ENCODE data around the gene JAG2. TPM values are rescaled to one million over a fixed set of nuclear protein-coding genes. Genes with fewer than 3 reads are reported as not detected.

Gene JAG2
- total and polyA plus RNA-seq, 12 donors = 0.83 to 16.2 (median 4.0) TPM

DNA sequence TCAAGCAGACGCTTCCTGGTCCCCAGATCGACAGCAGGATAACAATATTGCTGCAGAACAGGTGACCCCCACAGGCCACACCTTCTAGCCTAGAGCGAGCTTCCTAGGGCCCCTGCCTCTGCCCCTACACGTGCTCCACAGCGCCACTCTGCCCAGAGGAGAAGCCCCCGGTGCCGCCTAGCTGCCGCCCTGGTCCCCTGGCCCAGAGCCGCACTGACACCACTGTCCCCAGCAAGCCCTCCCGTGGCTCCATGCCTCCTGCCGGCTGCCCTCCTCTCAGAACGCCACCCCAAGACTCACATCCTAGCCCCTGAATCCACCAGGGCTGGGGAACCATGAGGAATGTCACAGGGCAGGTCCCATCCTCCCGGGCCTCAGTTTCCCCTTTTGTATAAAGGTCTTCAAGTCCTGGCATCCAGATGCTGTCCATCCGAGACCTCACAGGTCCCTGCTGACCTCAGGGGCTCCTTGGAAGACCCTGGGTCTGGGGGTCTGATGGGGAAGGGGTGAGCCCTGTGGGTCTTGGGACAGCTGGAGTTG is 31.0 kb downstream of the JAG2 start:
- Histone ChIP-seq H3K27me3 (peaks cover 5% of the 10 kb centered on the region), H3K4me1 (replicated peaks in 1 of 2) (no peaks in the 10 kb centered on the region), H3K9me3 (replicated peaks in 1 of 3) (peaks cover 0 to 6% (median 0%) of the 10 kb centered on the region in 3 donors), H3K4me3 (no peak overlapping the region), H3K36me3 (replicated peaks in 1 of 2) (no peaks in the 10 kb centered on the region), H3K27ac (no peak overlapping the region)
- 77 to 86% (median 82%) methylated on average over 12 to 14 of the region's 14 CpGs for WGBS, 4 donors
- DNase-seq = no peak
- TF ChIP-seq, protein P1, sequence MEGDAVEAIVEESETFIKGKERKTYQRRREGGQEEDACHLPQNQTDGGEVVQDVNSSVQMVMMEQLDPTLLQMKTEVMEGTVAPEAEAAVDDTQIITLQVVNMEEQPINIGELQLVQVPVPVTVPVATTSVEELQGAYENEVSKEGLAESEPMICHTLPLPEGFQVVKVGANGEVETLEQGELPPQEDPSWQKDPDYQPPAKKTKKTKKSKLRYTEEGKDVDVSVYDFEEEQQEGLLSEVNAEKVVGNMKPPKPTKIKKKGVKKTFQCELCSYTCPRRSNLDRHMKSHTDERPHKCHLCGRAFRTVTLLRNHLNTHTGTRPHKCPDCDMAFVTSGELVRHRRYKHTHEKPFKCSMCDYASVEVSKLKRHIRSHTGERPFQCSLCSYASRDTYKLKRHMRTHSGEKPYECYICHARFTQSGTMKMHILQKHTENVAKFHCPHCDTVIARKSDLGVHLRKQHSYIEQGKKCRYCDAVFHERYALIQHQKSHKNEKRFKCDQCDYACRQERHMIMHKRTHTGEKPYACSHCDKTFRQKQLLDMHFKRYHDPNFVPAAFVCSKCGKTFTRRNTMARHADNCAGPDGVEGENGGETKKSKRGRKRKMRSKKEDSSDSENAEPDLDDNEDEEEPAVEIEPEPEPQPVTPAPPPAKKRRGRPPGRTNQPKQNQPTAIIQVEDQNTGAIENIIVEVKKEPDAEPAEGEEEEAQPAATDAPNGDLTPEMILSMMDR (IDR thresholded peaks at IDR 0.05) = no peak
- no peak for TF ChIP-seq POLR2A (IDR thresholded peaks at IDR 0.05)
- intact Hi-C loops (cut with DNase I) = no loop called here

DNA sequence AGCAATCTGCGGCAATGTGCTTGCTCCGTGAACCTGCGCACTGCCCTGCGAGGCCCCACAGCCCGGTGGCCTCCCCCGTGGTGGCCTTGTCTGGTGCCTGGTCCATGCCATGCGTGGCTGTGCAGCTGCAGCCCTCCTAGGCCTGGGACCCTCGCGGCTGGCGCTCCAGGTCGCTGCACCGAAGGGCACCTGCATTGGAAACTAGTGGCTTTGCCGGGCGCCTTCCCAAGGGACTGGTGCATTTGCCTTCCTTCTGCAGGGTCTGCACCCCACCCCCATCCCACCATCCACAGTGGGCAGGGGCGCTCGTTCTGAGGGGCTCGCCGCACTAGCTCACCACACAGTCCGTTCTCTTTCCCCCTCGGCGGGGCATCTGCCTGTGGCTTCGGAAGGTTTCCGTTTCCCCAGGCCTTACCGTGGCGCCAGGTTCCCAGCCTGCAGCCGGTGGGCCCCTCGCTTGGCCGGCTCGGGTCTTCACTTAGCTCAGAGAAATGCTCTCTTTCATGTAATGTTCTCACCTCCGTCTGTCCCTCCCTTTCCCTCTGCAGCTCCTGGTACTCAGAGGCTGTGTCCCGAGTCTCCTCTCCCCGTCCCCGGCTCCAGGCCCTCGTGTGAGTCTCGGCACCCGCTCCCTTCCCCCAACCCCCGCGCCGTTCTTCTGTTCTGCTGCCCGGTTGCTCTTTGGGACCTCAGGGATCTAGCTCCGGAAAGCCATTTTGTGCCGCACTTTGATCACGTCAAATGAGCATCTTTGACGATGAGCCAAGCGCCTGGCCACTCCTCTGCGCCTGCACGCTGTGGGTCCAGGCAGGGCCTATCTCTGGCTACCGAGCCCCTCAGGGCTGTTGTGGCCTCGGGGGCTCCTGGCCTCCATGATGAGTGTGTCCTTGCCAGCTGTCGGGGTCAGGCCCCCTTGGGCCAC is 31.9 kb downstream of the JAG2 start:
- Histone ChIP-seq H3K4me1 (replicated peaks in 1 of 2) (no peaks in the 10 kb centered on the region), H3K36me3 (replicated peaks in 1 of 2) (no peaks in the 10 kb centered on the region), H3K4me3 (no peak overlapping the region), H3K9me3 (replicated peaks in 1 of 3) (peaks cover 0 to 6% (median 0%) of the 10 kb centered on the region in 3 donors), H3K27me3 (peaks cover 5% of the 10 kb centered on the region), H3K27ac (no peak overlapping the region)
- DNase-seq = peak in 1 of 7 donors; percentile 5
- no peak for TF ChIP-seq POLR2A (IDR thresholded peaks at IDR 0.05)
- TF ChIP-seq, protein P1 (IDR thresholded peaks at IDR 0.05) = no peak
- 74 to 79% (median 75%) methylated on average over 26 to 50 of the region's 50 CpGs for WGBS, 4 donors
- intact Hi-C loops (cut with DNase I) = no loop called here

DNA sequence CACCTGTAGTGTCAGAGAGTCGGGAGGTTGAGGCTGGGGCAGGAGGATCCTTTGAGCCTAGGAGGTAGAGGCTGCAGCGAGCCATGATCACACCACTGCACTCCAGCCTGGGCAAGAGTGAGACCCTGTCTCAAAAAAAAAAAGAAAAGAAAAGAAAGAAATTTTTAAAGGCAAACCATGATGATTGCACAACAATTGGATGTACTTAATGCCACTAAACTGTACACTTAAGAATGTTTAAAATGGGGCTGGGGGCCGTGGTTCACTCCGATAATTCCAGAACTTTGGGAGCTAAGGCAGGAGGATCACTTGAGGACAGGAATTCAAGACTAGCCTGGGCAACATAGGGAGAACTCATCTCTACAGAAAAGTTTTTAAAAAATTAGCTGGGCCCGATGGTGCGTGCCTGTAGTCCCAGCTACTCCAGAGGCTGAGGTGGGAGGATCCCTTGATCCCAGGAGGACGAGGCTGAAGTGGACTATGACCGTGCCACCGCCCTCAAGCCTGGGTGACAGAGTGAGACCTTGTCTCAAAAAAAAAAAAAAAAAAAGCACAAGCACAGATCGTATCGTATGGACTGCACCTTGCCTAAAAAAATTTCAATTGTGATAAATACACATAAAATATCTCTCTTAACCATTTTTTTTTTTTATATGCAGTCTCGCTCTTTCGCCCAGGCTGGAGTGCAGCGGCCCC is 32.7 kb downstream of the JAG2 start:
- Histone ChIP-seq H3K4me3 (no peak overlapping the region), H3K27me3 (peaks cover 5% of the 10 kb centered on the region), H3K9me3 (replicated peaks in 1 of 3) (peaks cover 0 to 6% (median 0%) of the 10 kb centered on the region in 3 donors), H3K36me3 (replicated peaks in 1 of 2) (no peaks in the 10 kb centered on the region), H3K4me1 (replicated peaks in 1 of 2) (no peaks in the 10 kb centered on the region), H3K27ac (no peak overlapping the region)
- TF ChIP-seq, protein P1 (IDR thresholded peaks at IDR 0.05) = no peak
- no peak for TF ChIP-seq POLR2A (IDR thresholded peaks at IDR 0.05)
- 83 to 91% (median 86%) methylated on average over 14 of the region's 14 CpGs for WGBS, 4 donors
- no peak for DNase-seq
- intact Hi-C loops (cut with DNase I) = no loop called here
